Uterus (tissue), 4 donors: ENCODE measurements around the gene P3H2. TPM values are rescaled to one million over a fixed set of nuclear protein-coding genes. Genes with fewer than 3 reads are reported as not detected.
"Not testable (repeated sequence)": the region's sequence is repeated elsewhere in the genome, so short reads cannot be mapped to it uniquely, and the experiment has no call there.

Source experiments
- DNase-seq, 2 donors: peaks; one replicate each; pipeline ENCODE4 v3.0.0-alpha.2; 2019 to 2020
- H3K27ac ChIP-seq, 2 donors: fragments of 200-600 bp; sonication (generic); 1 replicate in 1 of 2; 2 replicates in 1 of 2; pipeline ENCODE4 v1.5.1; 2016 to 2018
- H3K27me3 ChIP-seq, 2 donors: fragments of 200-600 bp; sonication (generic); one replicate each; pipeline ENCODE4 v1.5.1; 2018 to 2019; ENCODE audit warnings: control low read depth in 1 of 2
- H3K36me3 ChIP-seq, 2 donors: fragments of 200-600 bp; sonication (generic); one replicate each; pipeline ENCODE4 v1.5.1; 2019; ENCODE audit warnings: control low read depth in 1 of 2
- H3K4me1 ChIP-seq, 2 donors: fragments of 200-600 bp; sonication (generic); one replicate each; pipeline ENCODE4 v1.5.1; 2018 to 2019; ENCODE audit warnings: control low read depth in 1 of 2
- H3K4me3 ChIP-seq, 2 donors: fragments of 200-600 bp; sonication (generic); 1 replicate in 1 of 2; 2 replicates in 1 of 2; pipeline ENCODE4 v1.5.1; 2018 to 2019; ENCODE audit warnings: mild to moderate bottlenecking in 1 of 2
- H3K9me3 ChIP-seq, 2 donors: fragments of 200-600 bp; sonication (generic); one replicate each; pipeline ENCODE4 v1.5.1; 2019; ENCODE audit warnings: control low read depth in 1 of 2
- CTCF ChIP-seq, 4 experiments: fragments of 200-600 bp in 2 of 4; fragments of 450-650 bp in 2 of 4; sonication (generic) in 2 of 4; IDR thresholded peaks; one replicate each; pipeline ENCODE4 v1.5.1; 2016 to 2019; ENCODE audit warnings: antibody characterized with exemption in 4 of 4, mild to moderate bottlenecking in 2 of 4, moderate library complexity in 1 of 4
- POLR2A ChIP-seq, 2 donors: fragments of 450-650 bp; IDR thresholded peaks; one replicate each; pipeline ENCODE4 v1.6.1; 2016; ENCODE audit warnings: antibody characterized with exemption in 2 of 2, mild to moderate bottlenecking in 1 of 2, moderate library complexity in 1 of 2
- intact Hi-C: fragments of 100-400 bp; cut with DNase I; formaldehyde crosslinking; loops from one replicate; pipeline ENCODE4 v1.15.1; 2023; ENCODE audit warnings: low total_unique reads
- total RNA-seq, 4 donors: library from RNA; depleted of rRNA in 3 of 4; stranded (reverse); fragments of >200 nt in 3 of 4; gene quantifications; one replicate each; pipeline versions ENCODE4 v1.1.0 to v1.2.4, GENCODE V29; 2014 to 2023
- donor health status: DM: yes; HTN: yes; CAD: no.

Gene P3H2
- total RNA-seq, 4 donors from 2014 or later, result 12.6 to 441 (median 30.6) TPM

DNA sequence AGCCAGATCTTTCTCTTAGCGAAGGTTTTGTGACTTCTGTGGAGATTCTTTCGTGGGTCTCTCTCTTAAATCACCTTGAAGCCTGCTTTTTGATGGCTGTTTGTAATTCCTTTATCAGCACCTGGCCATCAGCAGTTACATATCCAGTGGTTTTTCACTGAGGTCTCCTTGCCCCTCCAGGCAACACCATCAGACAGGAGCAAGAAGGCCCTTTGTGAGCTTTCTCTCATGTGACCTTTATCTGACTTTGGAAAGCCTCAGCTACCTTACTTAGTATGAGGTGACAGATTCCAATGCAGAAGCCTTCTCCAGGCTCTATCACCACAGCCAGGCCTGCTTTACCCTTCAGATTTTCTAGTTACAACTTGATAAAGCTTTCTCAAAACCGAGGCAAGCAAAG lies 30.0 kb upstream of the P3H2 start:
- Histone ChIP-seq H3K9me3 (no peaks in the 10 kb centered on the region), H3K4me3 (no peak overlapping the region), H3K27me3 (no peaks in the 10 kb centered on the region), H3K36me3 (no peaks in the 10 kb centered on the region), H3K27ac (no peak overlapping the region), H3K4me1 (no peaks in the 10 kb centered on the region)
- TF ChIP-seq CTCF (IDR thresholded peaks at IDR 0.05) (no peak), POLR2A (IDR thresholded peaks at IDR 0.05) (no peak)
- DNase-seq, result no peak
- intact Hi-C loops, result no loop called here

DNA sequence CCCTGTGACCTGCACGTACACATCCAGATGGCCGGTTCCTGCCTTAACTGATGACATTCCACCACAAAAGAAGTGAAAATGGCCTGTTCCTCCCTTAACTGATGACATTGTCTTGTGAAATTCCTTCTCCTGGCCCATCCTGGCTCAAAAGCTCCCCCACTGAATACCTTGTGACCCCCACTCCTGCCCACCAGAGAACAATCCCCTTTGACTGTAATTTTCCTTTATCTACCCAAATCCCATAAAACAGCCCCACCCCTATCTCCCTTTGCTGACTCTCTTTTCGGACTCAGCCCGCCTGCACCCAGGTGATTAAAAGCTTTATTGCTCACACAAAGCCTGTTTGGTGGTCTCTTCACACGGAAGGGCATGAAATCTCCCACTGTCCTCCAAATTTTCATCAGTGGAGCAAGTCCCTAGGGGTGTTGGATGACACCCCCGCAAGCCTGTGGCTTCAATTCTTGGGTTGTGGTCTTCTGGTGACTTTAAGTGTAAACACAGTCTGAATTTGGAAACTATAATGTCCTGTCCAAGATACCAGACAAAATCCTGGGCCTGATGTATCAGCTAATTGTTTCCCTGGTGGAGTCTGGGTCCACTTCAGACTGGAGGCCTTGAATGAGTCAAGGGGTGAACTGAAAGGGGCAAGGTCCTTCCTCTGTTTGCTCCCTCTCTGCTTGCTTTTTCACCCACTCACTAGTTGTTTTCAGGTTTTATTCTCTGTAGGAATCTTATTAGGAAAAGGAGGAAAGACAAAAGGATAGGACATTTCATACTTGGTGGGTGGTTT lies 29.3 kb upstream of the P3H2 start:
- DNase-seq, H3K4me1 ChIP-seq, H3K9me3 ChIP-seq, intact Hi-C loops, H3K27ac ChIP-seq, H3K27me3 ChIP-seq, H3K36me3 ChIP-seq, H3K4me3 ChIP-seq: not testable (repeated sequence)

DNA sequence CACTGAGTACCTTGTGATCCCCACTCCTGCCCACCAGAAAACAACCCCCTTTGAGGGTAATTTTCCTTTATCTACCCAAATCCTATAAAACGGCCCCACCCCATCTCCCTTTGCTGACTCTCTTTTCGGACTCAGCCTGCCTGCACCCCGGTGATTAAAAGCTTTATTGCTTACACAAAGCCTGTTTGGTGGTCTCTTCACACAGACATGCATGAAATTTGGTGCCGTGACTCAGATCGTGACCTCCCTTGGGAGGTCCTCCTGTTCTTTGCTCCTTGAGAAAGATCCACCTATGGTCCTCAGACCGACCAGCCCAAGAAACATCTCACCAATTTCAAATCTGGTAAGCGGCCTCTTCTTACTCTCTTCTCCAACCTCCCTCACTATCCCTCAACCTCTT lies 24.1 kb upstream of the P3H2 start:
- H3K9me3 ChIP-seq, intact Hi-C loops, H3K36me3 ChIP-seq, H3K4me1 ChIP-seq, H3K27ac ChIP-seq, H3K27me3 ChIP-seq, DNase-seq, H3K4me3 ChIP-seq: not testable (repeated sequence)

DNA sequence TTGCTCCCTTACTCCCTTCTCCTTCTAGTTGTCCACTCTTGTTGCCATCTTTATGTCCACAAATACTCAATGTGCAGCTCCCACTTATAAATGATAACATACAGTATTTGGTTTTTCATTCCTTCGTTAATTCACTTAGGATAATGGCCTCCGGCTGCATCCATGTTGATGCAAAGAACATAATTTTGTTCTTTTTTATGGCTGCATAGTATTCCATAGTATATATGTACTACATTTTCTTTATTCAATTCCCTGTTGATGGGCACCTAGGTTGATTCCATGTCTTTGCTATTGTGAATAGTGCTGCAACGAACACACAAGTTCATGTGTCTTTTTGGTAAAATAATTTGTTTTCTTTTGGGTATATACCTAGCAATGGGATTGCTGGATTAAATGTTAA lies 21.3 kb upstream of the P3H2 start:
- H3K27ac ChIP-seq, result no peak overlapping the region
- TF ChIP-seq POLR2A (IDR thresholded peaks at IDR 0.05) (no peak), CTCF (IDR thresholded peaks at IDR 0.05) (no peak)
- no peaks in the 10 kb centered on the region for H3K9me3 ChIP-seq
- H3K27me3 ChIP-seq, result no peaks in the 10 kb centered on the region
- intact Hi-C loops, result no loop called here
- H3K36me3 ChIP-seq, result no peaks in the 10 kb centered on the region
- H3K4me3 ChIP-seq, result no peak overlapping the region
- no peak for DNase-seq
- no peaks in the 10 kb centered on the region for H3K4me1 ChIP-seq

GRCh38 chr3:190139365-190139764 lies 18.7 kb upstream of the P3H2 start:
- H3K36me3 ChIP-seq, result no peaks in the 10 kb centered on the region
- intact Hi-C loops, result no loop called here
- no peaks in the 10 kb centered on the region for H3K27me3 ChIP-seq
- no peaks in the 10 kb centered on the region for H3K9me3 ChIP-seq
- no peak overlapping the region for H3K4me3 ChIP-seq
- no peak overlapping the region for H3K27ac ChIP-seq
- H3K4me1 ChIP-seq, result no peaks in the 10 kb centered on the region
- no peak for TF ChIP-seq CTCF (IDR thresholded peaks at IDR 0.05)
- no peak for TF ChIP-seq POLR2A (IDR thresholded peaks at IDR 0.05)
- DNase-seq, result no peak

DNA sequence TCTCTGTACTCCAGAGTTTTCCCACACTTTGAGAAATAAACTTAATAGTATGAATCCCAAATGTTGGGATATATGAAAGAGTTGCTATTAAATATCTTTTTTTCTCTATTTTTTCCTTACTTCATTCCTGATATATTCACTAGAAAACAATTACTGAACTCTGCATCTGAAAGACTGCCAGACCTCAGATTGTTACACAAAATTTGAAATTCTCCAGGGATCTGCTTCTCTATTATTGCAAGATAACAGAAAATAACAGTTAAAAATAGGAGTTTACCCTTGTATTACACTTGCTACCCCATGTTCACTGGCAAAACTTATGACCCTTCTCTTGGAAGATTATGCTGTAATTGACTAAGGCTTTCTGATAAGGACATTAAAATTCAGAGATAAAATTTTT lies 11.7 kb upstream of the P3H2 start:
- no peaks in the 10 kb centered on the region for H3K9me3 ChIP-seq
- intact Hi-C loops, result no loop called here
- TF ChIP-seq POLR2A (IDR thresholded peaks at IDR 0.05) (no peak), CTCF (IDR thresholded peaks at IDR 0.05) (no peak)
- no peaks in the 10 kb centered on the region for H3K36me3 ChIP-seq
- no peak overlapping the region for H3K4me3 ChIP-seq
- H3K27ac ChIP-seq, result no peak overlapping the region
- no peaks in the 10 kb centered on the region for H3K27me3 ChIP-seq
- no peaks in the 10 kb centered on the region for H3K4me1 ChIP-seq
- no peak for DNase-seq
